K562 (cell line): ENCODE results near the gene ABHD16B. TPM values are rescaled to one million over a fixed set of nuclear protein-coding genes. Genes with fewer than 3 reads are reported as not detected.
A peak's percentile ranks its signal among the peaks of the same experiment; 100 is the strongest.

ENCODE experiments used
- ATAC-seq: fragments of 200-7000 bp; cut with Tn5 transposase; 3 replicates; pipeline ENCODE4 v1.9.1; 2020; ENCODE audit warnings: moderate library complexity
- BruUV-seq: library from RNA; stranded (reverse); fragments of 400-500 nt; replicated peaks from 2 replicates; lab custom pipeline; 2021; lab: Mats Ljungman, UMichigan
- CTCF ChIA-PET: fragments of 300-600 bp; formaldehyde crosslinking; extraction: SDS; loops from one replicate; lab custom pipeline; 2021; ENCODE audit warnings: low intra/inter-chr PET ratio; lab: Yijun Ruan, JAX
- POLR2A ChIA-PET: fragments of 300-600, 350-650 bp; sonication (Branson Sonifier 250); formaldehyde crosslinking; extraction: SDS; loops from one replicate; lab custom pipeline; 2021; ENCODE audit warnings: antibody characterized with exemption, inconsistent platforms; lab: Yijun Ruan, JAX
- DNase-seq, 4 experiments: peaks; one replicate each; pipeline versions ENCODE4 v3.0.0 to v3.0.0-alpha.2; 2011 to 2018; ENCODE audit warnings: low spot score in 3 of 4, mixed read lengths in 3 of 4; ENCODE audit errors: extremely low read depth in 1 of 4
- FAIRE-seq: peaks from 2 replicates; lab custom pipeline; 2011; peaks lifted over from hg19 to GRCh38; lab: Jason Lieb, UNC
- H2AFZ ChIP-seq: 2 replicates; pipeline ENCODE4 v1.6.0; 2011; ENCODE audit warnings: low read depth, low read length, control low read depth, inconsistent platforms
- H3K27ac ChIP-seq: fragments of 200-600 bp; 3 replicates; pipeline ENCODE4 v1.8.0; 2011; ENCODE audit warnings: low read depth, mild to moderate bottlenecking, control low read depth, inconsistent platforms, low read length, moderate library complexity, mixed read lengths; ENCODE audit errors: extremely low read depth
- H3K27me3 ChIP-seq, 2 experiments: fragments of 300-600 bp in 1 of 2; 2 replicates in 1 of 2; 3 replicates in 1 of 2; pipeline versions ENCODE4 v1.6.0 to v1.8.0; 2011; ENCODE audit warnings: inconsistent platforms in 2 of 2, low read length in 2 of 2, mild to moderate bottlenecking in 1 of 2, mixed read lengths in 1 of 2, moderate library complexity in 1 of 2; ENCODE audit not compliant: control insufficient read depth in 2 of 2, insufficient read depth in 2 of 2
- H3K36me3 ChIP-seq: fragments of 300-600 bp; 3 replicates; pipeline ENCODE4 v1.8.0; 2011; ENCODE audit warnings: mild to moderate bottlenecking, low read length, inconsistent platforms; ENCODE audit not compliant: control insufficient read depth, insufficient read depth
- H3K4me1 ChIP-seq, 2 experiments: fragments of 200-600 bp in 1 of 2; replicated peaks in 1 of 2; 2 replicates in 1 of 2; 3 replicates in 1 of 2; pipeline versions ENCODE4 v1.5.1 to v1.8.0; 2011; ENCODE audit warnings: inconsistent platforms in 2 of 2, low read length in 2 of 2, mild to moderate bottlenecking in 1 of 2, mixed read lengths in 1 of 2, moderate library complexity in 1 of 2; ENCODE audit not compliant: control insufficient read depth in 2 of 2, insufficient read depth in 2 of 2
- H3K4me2 ChIP-seq: 2 replicates; pipeline ENCODE4 v1.6.1; 2011; ENCODE audit warnings: low read length, control low read depth, inconsistent platforms, mixed read lengths; ENCODE audit not compliant: insufficient read depth
- H3K4me3 ChIP-seq: fragments of 200-600 bp; sonication (generic), shearing (Covaris generic); 2 replicates; pipeline ENCODE4 v1.5.1; 2016; ENCODE audit warnings: control low read depth, inconsistent platforms
- H3K79me2 ChIP-seq: fragments of 200-600 bp; 3 replicates; pipeline ENCODE4 v1.8.0; 2011; ENCODE audit warnings: low read length, inconsistent platforms; ENCODE audit not compliant: control insufficient read depth, insufficient read depth
- H3K9ac ChIP-seq, 2 experiments: 2 replicates each; pipeline versions ENCODE4 v1.6.0 to v1.6.1; 2011; ENCODE audit warnings: low read depth in 2 of 2, low read length in 2 of 2, control low read depth in 1 of 2, inconsistent platforms in 1 of 2, mild to moderate bottlenecking in 1 of 2, mixed read lengths in 1 of 2; ENCODE audit not compliant: insufficient read depth in 1 of 2
- H3K9me1 ChIP-seq: one replicate; pipeline ENCODE4 v1.6.0; 2011; ENCODE audit warnings: inconsistent platforms, mild to moderate bottlenecking, low read length, moderate library complexity; ENCODE audit not compliant: control insufficient read depth, insufficient read depth
- H3K9me3 ChIP-seq: replicated peaks from 2 replicates; pipeline ENCODE4 v1.5.1; 2011; ENCODE audit warnings: low read depth, low read length, inconsistent platforms; ENCODE audit not compliant: control insufficient read depth, insufficient read depth
- H4K20me1 ChIP-seq: replicated peaks from 2 replicates; pipeline ENCODE4 v1.6.1; 2011; ENCODE audit warnings: low read length, inconsistent platforms, mixed read lengths; ENCODE audit not compliant: control insufficient read depth, insufficient read depth
- CBFA2T3 ChIP-seq: fragments of 450-650 bp; IDR thresholded peaks from 2 replicates; pipeline ENCODE4 v1.6.1; 2017
- CREB3 ChIP-seq: fragments of 450-650 bp; conservative IDR thresholded peaks from 2 replicates; pipeline ENCODE4 v1.6.1; 2016; ENCODE audit warnings: missing genetic modification characterization, low read depth, mild to moderate bottlenecking, missing compliant biosample characterization, moderate library complexity
- KDM5B ChIP-seq: fragments of 200-600 bp; sonication (generic); IDR thresholded peaks from 2 replicates; pipeline ENCODE4 v1.6.1; 2012; ENCODE audit warnings: low read depth, mild to moderate bottlenecking, moderate library complexity, low read length, control low read depth, inconsistent platforms; ENCODE audit not compliant: insufficient replicate concordance
- PYGO2 ChIP-seq: fragments of 450-650 bp; IDR thresholded peaks from 2 replicates; pipeline ENCODE4 v1.6.1; 2016; ENCODE audit warnings: mild to moderate bottlenecking, missing genetic modification characterization, moderate library complexity, missing compliant biosample characterization
- SMAD1 ChIP-seq: fragments of 150-350 bp; IDR thresholded peaks from 2 replicates; pipeline ENCODE4 v1.6.1; 2014; ENCODE audit warnings: low read length, low read depth; ENCODE audit not compliant: partially characterized antibody
- SMARCA4 ChIP-seq: fragments of 450-650 bp; IDR thresholded peaks from 2 replicates; pipeline ENCODE4 v1.6.1; 2016
- SMC3 ChIP-seq: conservative IDR thresholded peaks from 2 replicates; pipeline ENCODE4 v1.6.1; 2011; ENCODE audit warnings: low read depth, low read length, improper control_type of control experiment; ENCODE audit not compliant: insufficient read depth
- ZBED1 ChIP-seq: IDR thresholded peaks from 2 replicates; pipeline ENCODE4 v1.6.1; 2014
- ZNF23 ChIP-seq: fragments of 250-450 bp; sonication (Bioruptor Pico); IDR thresholded peaks from 2 replicates; pipeline ENCODE4 v1.4.0; 2020; ENCODE audit warnings: mild to moderate bottlenecking
- ZNF395 ChIP-seq: fragments of 200-800 bp; sonication (Bioruptor generic); IDR thresholded peaks from 2 replicates; pipeline ENCODE4 v1.6.1; 2017; ENCODE audit warnings: missing genetic modification characterization, missing compliant biosample characterization
- WGBS: fragments of 100-300 bp; shearing (Covaris generic); methylation state at CpG from one replicate; pipeline ENCODE4 v1.1.6; 2016; ENCODE audit warnings: low coverage, mixed read lengths; ENCODE audit not compliant: insufficient coverage; ENCODE audit errors: missing lambda C conversion rate; 5-methylcytosine and 5-hydroxymethylcytosine counted together
- in situ Hi-C: fragments of 300-500 bp; cut with MboI; formaldehyde crosslinking; loops from 4 replicates; pipeline ENCODE4 v1.15.0; 2018; ENCODE audit warnings: inconsistent platforms, mixed read lengths
- intact Hi-C: fragments of 100-400 bp; cut with micrococcal nuclease; formaldehyde crosslinking; loops from 2 replicates; pipeline ENCODE4 v1.14.2; 2022
- polyA plus RNA-seq, 8 experiments: library from polyadenylated mRNA; depleted of rRNA in 4 of 8; stranded (reverse) in 5 of 8; unstranded in 3 of 8; fragments of >200 nt; fragmentation: Nextera tagmentation in 2 of 8; fragmentation: Illumina TruSeq in 1 of 8; extraction: Ambion mirVana in 2 of 8; extraction: Trizol in 1 of 8; gene quantifications; 2 replicates each; pipeline versions ENCODE4 v1.2.1 to v1.2.3, GENCODE V29; 2011 to 2014; ENCODE audit warnings: inconsistent platforms in 1 of 8, missing spikeins in 1 of 8
- total RNA-seq, 7 experiments: library from RNA; depleted of rRNA in 6 of 7; stranded (reverse); fragments of >200 nt in 6 of 7; fragmentation: Illumina TruSeq in 2 of 7; extraction: Trizol in 2 of 7; gene quantifications; 2 replicates each; pipeline versions ENCODE4 v1.2.1 to v1.2.3, GENCODE V29; 2011 to 2021; ENCODE audit warnings: low replicate concordance in 1 of 7

ABHD16B gene
- total and polyA plus RNA-seq, 9 of the 15 experiments (the other 6 are each of a cell fraction or from before 2014, with no cell fraction given) = not detected

- no peak for TF ChIP-seq ZNF23 (CRISPR knock-in tag)
Observed at GRCh38 chr20:63828951-63829350, 32.3 kb upstream of the ABHD16B start (continued).

GRCh38 chr20:63829603-63829944 is 31.7 kb upstream of the ABHD16B start:
- Histone ChIP-seq H3K27ac (no peak overlapping the region), H3K9ac (no peak overlapping the region), H3K9me3 (no peaks in the 10 kb centered on the region), H3K4me1 (peaks cover 10 to 55% of the 10 kb centered on the region in 2 experiments), H3K4me3 (no peak overlapping the region; the same call in 1 of the 2 replicates), H3K36me3 (no peaks in the 10 kb centered on the region), H4K20me1 (0 out of 2 replicates have a peak, but pooled peaks cover 10% of the 10 kb centered on the region), H3K27me3 (peaks cover 12 to 28% of the 10 kb centered on the region in 2 experiments; a peak in 4 of 5 replicates), H3K4me2 (0 out of 2 replicates have a peak overlapping the region, but pooled peaks have one; percentile 55)
- POLR2A ChIA-PET = no interaction called here
- in situ Hi-C loops = no loop called here
- ATAC-seq (no peak), FAIRE-seq (no peak)
- no peak for TF ChIP-seq ZBED1
- no peak for TF ChIP-seq SMAD1
- no peak for TF ChIP-seq CBFA2T3
- TF ChIP-seq ZNF395 (CRISPR knock-in tag) = no peak
- no peak for TF ChIP-seq SMC3
- TF ChIP-seq PYGO2 (tag) = no peak
- peak; percentile 11 for TF ChIP-seq KDM5B
- no peak for TF ChIP-seq CREB3 (tag)
- TF ChIP-seq SMARCA4 = no peak
- TF ChIP-seq, all 486 proteins: peak for 1
- no peak for DNase-seq
- Histone ChIP-seq H3K9me1 (no peaks in the 10 kb centered on the region), H3K79me2 (no peaks in the 10 kb centered on the region), H2AFZ (no peak overlapping the region)
- CTCF ChIA-PET = no interaction called here
- intact Hi-C loops = no loop called here
- BruUV-seq = no TSS peak
- 49% methylated on average over 10 of the region's 10 CpGs for WGBS
